ENCODE measurements around the gene PEX26. TPM values are rescaled to one million over a fixed set of nuclear protein-coding genes. Genes with fewer than 3 reads are reported as not detected.
"Not testable (repeated sequence)": the region's sequence is repeated elsewhere in the genome, so short reads cannot be mapped to it uniquely, and the experiment has no call there.

Gene PEX26
- total and polyA plus RNA-seq, 2 donors (not counting 1 experiment from before 2014, with no cell fraction given), result 13.2 to 14.5 TPM

GRCh38 chr22:18133452-18133851, 55.7 kb downstream of the PEX26 start:
- Histone ChIP-seq H4K20me1 (ENCODE audit: control insufficient read depth, extremely low read depth, insufficient read depth, low read length) (no peaks in the 10 kb centered on the region), H3K9me3 (ENCODE audit: control insufficient read depth, insufficient read depth, low read depth, low read length) (no peaks in the 10 kb centered on the region), H3K4me1 (ENCODE audit: control insufficient read depth, extremely low read depth, insufficient read depth, low read length) (no peaks in the 10 kb centered on the region), H3K4me3 (replicated peaks in 1 of 4; ENCODE audit: control extremely low read depth in 1 of 4, insufficient read depth in 1 of 4, low read depth in 3 of 4, low read length in 4 of 4) (no peak overlapping the region), H3K27me3 (ENCODE audit: control insufficient read depth, insufficient read depth, low read length) (no peaks in the 10 kb centered on the region), H3K79me2 (ENCODE audit: control insufficient read depth, insufficient read depth, low read length) (no peaks in the 10 kb centered on the region), H3K27ac (ENCODE audit: insufficient read depth, low read length) (no peak overlapping the region), H3K36me3 (ENCODE audit: control insufficient read depth, insufficient read depth, low read length) (no peaks in the 10 kb centered on the region), H3K4me2 (ENCODE audit: extremely low read depth, insufficient read depth, low read length) (no peak overlapping the region), H2AFZ (ENCODE audit: low read length) (no peak overlapping the region), H3K9ac (ENCODE audit: insufficient read depth, low read length) (no peak overlapping the region)
- TF ChIP-seq EZH2 (IDR thresholded peaks at IDR 0.05; ENCODE audit: low read length, missing control alignments) (no peak), CTCF (conservative IDR thresholded peaks at IDR 0.05 in 1 of 2, IDR thresholded peaks at IDR 0.05 in 1 of 2; ENCODE audit: low read depth in 1 of 2, low read length in 2 of 2) (no peak)
- DNase-seq (ENCODE audit: low read depth in 2 of 2), result peak in 1 of 2 donors; percentile 13

DNA sequence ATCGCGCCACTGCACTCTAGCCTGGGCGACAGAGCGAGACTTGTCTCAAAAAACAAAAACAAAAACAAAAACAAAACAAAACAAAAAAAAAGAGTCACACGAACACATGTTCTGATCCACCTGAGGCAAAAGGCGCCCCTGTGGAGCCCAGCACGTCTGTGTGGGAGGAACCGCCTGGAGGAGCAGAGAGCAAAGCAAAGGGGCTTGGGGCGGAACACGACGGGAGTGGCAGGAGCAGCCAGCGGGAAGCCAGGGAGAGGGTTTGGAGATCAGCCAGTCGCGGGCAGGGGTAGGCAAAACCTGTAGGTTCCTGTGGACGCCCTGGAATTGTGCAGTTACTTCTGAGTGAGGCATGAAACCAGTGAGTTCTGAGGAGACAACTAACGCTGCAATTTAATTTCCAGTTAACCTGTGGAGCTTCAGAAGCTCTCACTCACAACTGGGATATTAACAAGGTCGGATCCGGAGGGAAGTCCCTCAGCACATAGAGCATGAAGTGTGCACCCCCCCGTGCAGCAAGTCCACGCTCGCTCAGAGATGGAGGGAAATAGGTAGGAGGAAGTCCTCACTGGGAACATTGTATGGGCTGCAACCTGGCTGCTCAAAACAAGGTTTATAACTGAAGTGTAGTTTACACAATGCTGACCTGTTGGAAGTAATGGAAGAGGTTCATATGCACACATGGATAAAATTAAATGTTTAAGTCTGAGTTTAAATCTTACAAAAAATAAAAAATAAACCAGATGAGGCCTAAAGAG, 59.0 kb downstream of the PEX26 start:
- Histone ChIP-seq H3K36me3 (ENCODE audit: control insufficient read depth, insufficient read depth, low read length) (no peaks in the 10 kb centered on the region), H3K9me3 (ENCODE audit: control insufficient read depth, insufficient read depth, low read depth, low read length) (no peaks in the 10 kb centered on the region), H3K27ac (ENCODE audit: insufficient read depth, low read length) (no peak overlapping the region), H4K20me1 (ENCODE audit: control insufficient read depth, extremely low read depth, insufficient read depth, low read length) (no peaks in the 10 kb centered on the region), H3K4me1 (ENCODE audit: control insufficient read depth, extremely low read depth, insufficient read depth, low read length) (no peaks in the 10 kb centered on the region), H3K79me2 (ENCODE audit: control insufficient read depth, insufficient read depth, low read length) (no peaks in the 10 kb centered on the region), H2AFZ (ENCODE audit: low read length) (no peak overlapping the region), H3K27me3 (ENCODE audit: control insufficient read depth, insufficient read depth, low read length) (no peaks in the 10 kb centered on the region), H3K9ac (ENCODE audit: insufficient read depth, low read length) (no peak overlapping the region), H3K4me2 (ENCODE audit: extremely low read depth, insufficient read depth, low read length) (no peak overlapping the region), H3K4me3 (replicated peaks in 1 of 4; ENCODE audit: control extremely low read depth in 1 of 4, insufficient read depth in 1 of 4, low read depth in 3 of 4, low read length in 4 of 4) (no peak overlapping the region)
- no peak for DNase-seq (ENCODE audit: low read depth in 2 of 2)
- no peak for TF ChIP-seq CTCF (conservative IDR thresholded peaks at IDR 0.05 in 1 of 2, IDR thresholded peaks at IDR 0.05 in 1 of 2; ENCODE audit: low read depth in 1 of 2, low read length in 2 of 2)
- TF ChIP-seq EZH2 (IDR thresholded peaks at IDR 0.05; ENCODE audit: low read length, missing control alignments), result no peak

DNA sequence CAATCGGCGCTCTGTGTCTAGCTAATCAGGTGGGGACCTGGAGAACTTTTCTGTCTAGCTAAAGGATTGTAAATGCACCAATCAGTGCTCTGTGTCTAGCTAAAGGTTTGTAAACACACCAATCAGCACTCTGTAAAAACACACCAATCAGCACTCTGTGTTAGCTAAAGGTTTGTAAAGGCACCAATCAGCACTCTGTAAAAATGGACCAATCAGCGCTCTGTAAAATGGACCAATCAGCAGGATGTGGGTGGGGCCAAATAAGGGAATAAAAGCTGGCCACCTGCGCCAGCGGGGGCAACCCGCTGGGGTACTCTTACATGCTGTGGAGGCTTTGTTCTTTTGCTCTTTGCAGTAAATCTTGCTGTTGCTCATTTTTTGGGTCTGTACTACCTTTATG, 63.2 kb downstream of the PEX26 start:
- H3K4me2 ChIP-seq (ENCODE audit: extremely low read depth, insufficient read depth, low read length); H3K4me3 ChIP-seq (replicated peaks in 1 of 4; ENCODE audit: control extremely low read depth in 1 of 4, insufficient read depth in 1 of 4, low read depth in 3 of 4, low read length in 4 of 4); H3K36me3 ChIP-seq (ENCODE audit: control insufficient read depth, insufficient read depth, low read length); H3K79me2 ChIP-seq (ENCODE audit: control insufficient read depth, insufficient read depth, low read length); H3K4me1 ChIP-seq (ENCODE audit: control insufficient read depth, extremely low read depth, insufficient read depth, low read length); H3K9me3 ChIP-seq (ENCODE audit: control insufficient read depth, insufficient read depth, low read depth, low read length); H3K27ac ChIP-seq (ENCODE audit: insufficient read depth, low read length); H2AFZ ChIP-seq (ENCODE audit: low read length); H3K9ac ChIP-seq (ENCODE audit: insufficient read depth, low read length); DNase-seq (ENCODE audit: low read depth in 2 of 2); H4K20me1 ChIP-seq (ENCODE audit: control insufficient read depth, extremely low read depth, insufficient read depth, low read length); H3K27me3 ChIP-seq (ENCODE audit: control insufficient read depth, insufficient read depth, low read length): not testable (repeated sequence)
